ENCODE results near the gene DNM3. TPM values are rescaled to one million over a fixed set of nuclear protein-coding genes. Genes with fewer than 3 reads are reported as not detected.

Gene DNM3
- total and polyA plus RNA-seq, 2 of the 8 experiments (the other 6 are each of a cell fraction or from before 2014, with no cell fraction given) = 2.0 to 8.5 TPM

GRCh38 chr1:172273647-172274396 lies 432.5 kb downstream of the DNM3 start (continued):
- TF ChIP-seq SIN3A (conservative IDR thresholded peaks at IDR 0.05 in 1 of 2, IDR thresholded peaks at IDR 0.05 in 1 of 2; ENCODE audit: low read depth in 1 of 2, low read length in 2 of 2) (no peak), EZH2 (IDR thresholded peaks at IDR 0.05; ENCODE audit: low read depth, low read length, severe bottlenecking) (no peak), NRF1 (IDR thresholded peaks at IDR 0.05; ENCODE audit: low read depth, low read length) (no peak), PHF8 (conservative IDR thresholded peaks at IDR 0.05; ENCODE audit: low read depth, low read length) (no peak), TAF1 (IDR thresholded peaks at IDR 0.05; ENCODE audit: low read depth, low read length) (no peak)
- TF ChIP-seq, protein P1, sequence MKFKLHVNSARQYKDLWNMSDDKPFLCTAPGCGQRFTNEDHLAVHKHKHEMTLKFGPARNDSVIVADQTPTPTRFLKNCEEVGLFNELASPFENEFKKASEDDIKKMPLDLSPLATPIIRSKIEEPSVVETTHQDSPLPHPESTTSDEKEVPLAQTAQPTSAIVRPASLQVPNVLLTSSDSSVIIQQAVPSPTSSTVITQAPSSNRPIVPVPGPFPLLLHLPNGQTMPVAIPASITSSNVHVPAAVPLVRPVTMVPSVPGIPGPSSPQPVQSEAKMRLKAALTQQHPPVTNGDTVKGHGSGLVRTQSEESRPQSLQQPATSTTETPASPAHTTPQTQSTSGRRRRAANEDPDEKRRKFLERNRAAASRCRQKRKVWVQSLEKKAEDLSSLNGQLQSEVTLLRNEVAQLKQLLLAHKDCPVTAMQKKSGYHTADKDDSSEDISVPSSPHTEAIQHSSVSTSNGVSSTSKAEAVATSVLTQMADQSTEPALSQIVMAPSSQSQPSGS (IDR thresholded peaks at IDR 0.05; ENCODE audit: low read length) = no peak

Measured in H1 (cell line).